ENCODE data around the gene ONECUT1. TPM values are rescaled to one million over a fixed set of nuclear protein-coding genes. Genes with fewer than 3 reads are reported as not detected.

ONECUT1 gene
- total RNA-seq, 1 donor from 2014 or later: 0.69 TPM

- H3K27ac Mint-ChIP-seq (ENCODE audit: unreplicated experiment): no peak overlapping the region
- H3K27me3 Mint-ChIP-seq (ENCODE audit: unreplicated experiment): no peaks in the 10 kb centered on the region
- H3K9me3 Mint-ChIP-seq (ENCODE audit: unreplicated experiment): no peaks in the 10 kb centered on the region
- peaks cover 18% of the 10 kb centered on the region for H3K4me1 Mint-ChIP-seq (ENCODE audit: unreplicated experiment)
- H3K36me3 Mint-ChIP-seq (ENCODE audit: low read depth, unreplicated experiment): no peaks in the 10 kb centered on the region
- no peak for TF ChIP-seq CTCF (IDR thresholded peaks at IDR 0.05; ENCODE audit: unreplicated experiment)
- no peak overlapping the region for H3K4me3 Mint-ChIP-seq (ENCODE audit: unreplicated experiment)
- DNase-seq (ENCODE audit: low spot score): no peak
These were observed 61.2 kb downstream of the ONECUT1 start for GRCh38 chr15:52728899-52729298.

GRCh38 chr15:52727815-52728214 lies 62.3 kb downstream of the ONECUT1 start:
- Mint-ChIP-seq H3K4me3 (ENCODE audit: unreplicated experiment) (no peak overlapping the region), H3K27me3 (ENCODE audit: unreplicated experiment) (no peaks in the 10 kb centered on the region), H3K27ac (ENCODE audit: unreplicated experiment) (no peak overlapping the region), H3K36me3 (ENCODE audit: low read depth, unreplicated experiment) (no peaks in the 10 kb centered on the region), H3K4me1 (ENCODE audit: unreplicated experiment) (peaks cover 18% of the 10 kb centered on the region), H3K9me3 (ENCODE audit: unreplicated experiment) (no peaks in the 10 kb centered on the region)
- DNase-seq (ENCODE audit: low spot score): no peak
- no peak for TF ChIP-seq CTCF (IDR thresholded peaks at IDR 0.05; ENCODE audit: unreplicated experiment)

GRCh38 chr15:52726195-52726594 lies 63.9 kb downstream of the ONECUT1 start:
- Mint-ChIP-seq H3K27me3 (ENCODE audit: unreplicated experiment) (no peaks in the 10 kb centered on the region), H3K36me3 (ENCODE audit: low read depth, unreplicated experiment) (no peaks in the 10 kb centered on the region)
- TF ChIP-seq CTCF (IDR thresholded peaks at IDR 0.05; ENCODE audit: unreplicated experiment): no peak

GRCh38 chr15:52718551-52718950 lies 71.6 kb downstream of the ONECUT1 start:
- no peak for TF ChIP-seq CTCF (IDR thresholded peaks at IDR 0.05; ENCODE audit: unreplicated experiment)
- H3K36me3 Mint-ChIP-seq (ENCODE audit: low read depth, unreplicated experiment): no peaks in the 10 kb centered on the region
- peaks cover 2% of the 10 kb centered on the region for H3K27me3 Mint-ChIP-seq (ENCODE audit: unreplicated experiment)
- H3K27ac Mint-ChIP-seq (ENCODE audit: unreplicated experiment): no peak overlapping the region
- H3K9me3 Mint-ChIP-seq (ENCODE audit: unreplicated experiment): no peaks in the 10 kb centered on the region
- DNase-seq (ENCODE audit: low spot score): no peak
- H3K4me3 Mint-ChIP-seq (ENCODE audit: unreplicated experiment): no peak overlapping the region
- peaks cover 5% of the 10 kb centered on the region for H3K4me1 Mint-ChIP-seq (ENCODE audit: unreplicated experiment)

More at GRCh38 chr15:52726195-52726594, 63.9 kb downstream of the ONECUT1 start:
- Mint-ChIP-seq H3K4me3 (ENCODE audit: unreplicated experiment) (no peak overlapping the region), H3K9me3 (ENCODE audit: unreplicated experiment) (no peaks in the 10 kb centered on the region), H3K27ac (ENCODE audit: unreplicated experiment) (no peak overlapping the region), H3K4me1 (ENCODE audit: unreplicated experiment) (peaks cover 15% of the 10 kb centered on the region)
- DNase-seq (ENCODE audit: low spot score): no peak

DNA sequence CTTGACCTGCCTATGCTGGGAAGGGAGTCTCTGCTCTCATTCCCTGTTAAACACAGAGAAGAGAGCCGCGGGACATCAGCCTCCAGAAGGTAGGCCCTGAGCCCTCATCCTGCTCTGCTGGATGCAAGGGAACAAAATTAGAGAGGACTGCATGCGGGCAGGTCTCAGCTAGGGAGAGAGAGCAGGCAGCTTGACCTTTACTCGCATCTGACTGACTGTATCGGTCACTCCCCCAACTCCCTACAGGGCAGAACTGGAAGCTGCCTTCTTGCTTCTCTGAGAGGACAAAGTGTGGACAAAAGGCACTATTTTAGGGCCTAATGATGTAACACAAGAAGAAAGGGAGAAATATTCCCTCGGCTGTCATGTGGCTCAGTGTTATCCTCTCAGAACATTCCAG lies 72.2 kb downstream of the ONECUT1 start:
- Mint-ChIP-seq H3K36me3 (ENCODE audit: low read depth, unreplicated experiment) (no peaks in the 10 kb centered on the region), H3K9me3 (ENCODE audit: unreplicated experiment) (no peaks in the 10 kb centered on the region), H3K4me3 (ENCODE audit: unreplicated experiment) (no peak overlapping the region), H3K4me1 (ENCODE audit: unreplicated experiment) (peaks cover 5% of the 10 kb centered on the region), H3K27me3 (ENCODE audit: unreplicated experiment) (peaks cover 2% of the 10 kb centered on the region), H3K27ac (ENCODE audit: unreplicated experiment) (no peak overlapping the region)
- no peak for TF ChIP-seq CTCF (IDR thresholded peaks at IDR 0.05; ENCODE audit: unreplicated experiment)
- no peak for DNase-seq (ENCODE audit: low spot score)

Measured in endothelial cell (in vitro differentiated cells).